OCI-LY1 (cell line): ENCODE data around the gene CSTB.

Experiments used
- H2AFZ ChIP-seq: fragments of 200-600 bp; sonication (generic), shearing (Covaris generic); 2 replicates; pipeline ENCODE4 v1.6.0; 2014; ENCODE audit warnings: antibody characterized with exemption, mild to moderate bottlenecking, low read length
- H3F3A ChIP-seq: fragments of 200-600 bp; sonication (generic), shearing (Covaris generic); 2 replicates; pipeline ENCODE4 v1.6.0; 2014; ENCODE audit warnings: mild to moderate bottlenecking, antibody characterized with exemption, low read length, moderate library complexity; ENCODE audit not compliant: insufficient read depth
- H3K27ac ChIP-seq: fragments of 200-600 bp; sonication (generic); 2 replicates; pipeline ENCODE4 v1.5.1; 2014; ENCODE audit warnings: low read length, mixed run types, mild to moderate bottlenecking, low read depth; ENCODE audit not compliant: poor library complexity, severe bottlenecking
- H3K27me3 ChIP-seq: fragments of 200-600 bp; sonication (generic); 2 replicates; pipeline ENCODE4 v1.6.0; 2014; ENCODE audit warnings: antibody characterized with exemption, mild to moderate bottlenecking, low read length, moderate library complexity; ENCODE audit not compliant: insufficient read depth
- H3K36me3 ChIP-seq: fragments of 200-600 bp; sonication (generic); 2 replicates; pipeline ENCODE4 v1.6.1; 2014; ENCODE audit warnings: mild to moderate bottlenecking, antibody characterized with exemption, low read length, moderate library complexity, mixed read lengths; ENCODE audit not compliant: insufficient read depth
- H3K4me1 ChIP-seq: fragments of 200-600 bp; sonication (generic); 2 replicates; pipeline ENCODE4 v1.5.1; 2014; ENCODE audit warnings: mild to moderate bottlenecking, low read length, moderate library complexity; ENCODE audit not compliant: insufficient read depth, severe bottlenecking
- H3K4me2 ChIP-seq: fragments of 200-600 bp; sonication (generic), shearing (Covaris generic); 2 replicates; pipeline ENCODE4 v1.6.1; 2014; ENCODE audit warnings: low read length
- H3K4me3 ChIP-seq: fragments of 200-600 bp; sonication (generic); 2 replicates; pipeline ENCODE4 v1.5.1; 2014; ENCODE audit warnings: low read length, low read depth, mild to moderate bottlenecking, mixed read lengths; ENCODE audit not compliant: poor library complexity, severe bottlenecking
- H3K79me2 ChIP-seq: fragments of 200-600 bp; shearing (Covaris generic); 2 replicates; pipeline ENCODE4 v1.6.1; 2016; ENCODE audit warnings: mixed run types, low read length, mixed read lengths; ENCODE audit not compliant: insufficient read depth
- H3K9ac ChIP-seq: fragments of 200-600 bp; sonication (generic), shearing (Covaris generic); 2 replicates; pipeline ENCODE4 v1.6.1; 2014; ENCODE audit warnings: mild to moderate bottlenecking, low read length, mixed read lengths
- H3K9me2 ChIP-seq: fragments of 200-600 bp; sonication (generic), shearing (Covaris generic); 2 replicates; pipeline ENCODE4 v1.6.1; 2014; ENCODE audit warnings: low read depth, mild to moderate bottlenecking, low read length, mixed read lengths
- H3K9me3 ChIP-seq: fragments of 200-600 bp; shearing (Covaris generic); 2 replicates; pipeline ENCODE4 v1.6.1; 2014; ENCODE audit warnings: low read length, mixed read lengths
- H4K20me1 ChIP-seq: fragments of 200-600 bp; sonication (generic), shearing (Covaris generic); 2 replicates; pipeline ENCODE4 v1.6.0; 2016; ENCODE audit warnings: mild to moderate bottlenecking, low read length; ENCODE audit not compliant: insufficient read depth
- EZH2 ChIP-seq: fragments of 200-600 bp; sonication (generic), shearing (Covaris generic); IDR thresholded peaks from 2 replicates; pipeline ENCODE4 v1.8.0; 2017; ENCODE audit warnings: borderline replicate concordance, mixed run types, mild to moderate bottlenecking, antibody characterized with exemption, low read length, moderate library complexity, mixed read lengths
- TF ChIP-seq, protein P1 (sequence below): fragments of 200-600 bp; sonication (generic), shearing (Covaris generic); IDR thresholded peaks from 2 replicates; pipeline ENCODE4 v1.5.1; 2017; ENCODE audit warnings: mild to moderate bottlenecking, antibody characterized with exemption, low read length, moderate library complexity, mixed read lengths

The CSTB gene

DNA sequence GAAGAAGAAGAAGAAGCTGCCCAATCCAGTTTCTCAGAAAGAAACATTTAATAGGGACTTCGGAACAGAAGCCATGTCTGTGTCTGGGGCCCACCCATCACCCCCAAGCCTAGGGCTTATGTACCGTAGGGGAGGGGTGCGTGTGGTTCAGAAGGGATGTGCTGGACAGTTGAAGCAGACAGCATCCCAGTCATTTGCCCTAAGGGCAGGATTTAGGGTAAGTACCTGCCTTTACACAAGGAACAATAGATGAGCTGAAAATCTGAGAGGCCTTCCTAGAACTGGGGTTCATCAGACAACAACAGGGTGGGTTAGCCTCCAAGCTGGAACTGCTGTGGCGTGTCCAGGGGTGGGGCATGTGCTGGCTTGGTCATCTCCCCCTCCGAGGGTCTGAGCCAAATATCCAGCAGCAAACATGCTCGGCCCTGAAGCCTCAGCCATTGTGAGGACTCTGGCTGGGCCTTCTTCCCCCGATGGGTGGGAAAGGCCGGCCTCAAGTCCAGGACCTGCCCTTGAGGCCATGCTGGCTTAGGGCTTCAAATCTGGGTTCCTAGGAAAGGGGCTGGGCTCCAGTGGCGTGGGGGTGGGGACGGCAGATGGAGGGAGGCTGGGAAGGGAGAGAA lies 12.1 kb downstream of the CSTB start:
- Histone ChIP-seq H3K9ac (no peak overlapping the region), H3K4me1 (no peaks in the 10 kb centered on the region), H3K27ac (no peak overlapping the region), H3K27me3 (no peaks in the 10 kb centered on the region), H3K9me3 (no peaks in the 10 kb centered on the region), H3K4me3 (no peak overlapping the region), H3K9me2 (no peaks in the 10 kb centered on the region), H3F3A (no peaks in the 10 kb centered on the region), H3K36me3 (peaks cover 8% of the 10 kb centered on the region; the same call in 1 of the 2 replicates), H3K79me2 (no peaks in the 10 kb centered on the region), H3K4me2 (no peak overlapping the region), H4K20me1 (no peaks in the 10 kb centered on the region), H2AFZ (no peak overlapping the region)
- TF ChIP-seq, protein P1, sequence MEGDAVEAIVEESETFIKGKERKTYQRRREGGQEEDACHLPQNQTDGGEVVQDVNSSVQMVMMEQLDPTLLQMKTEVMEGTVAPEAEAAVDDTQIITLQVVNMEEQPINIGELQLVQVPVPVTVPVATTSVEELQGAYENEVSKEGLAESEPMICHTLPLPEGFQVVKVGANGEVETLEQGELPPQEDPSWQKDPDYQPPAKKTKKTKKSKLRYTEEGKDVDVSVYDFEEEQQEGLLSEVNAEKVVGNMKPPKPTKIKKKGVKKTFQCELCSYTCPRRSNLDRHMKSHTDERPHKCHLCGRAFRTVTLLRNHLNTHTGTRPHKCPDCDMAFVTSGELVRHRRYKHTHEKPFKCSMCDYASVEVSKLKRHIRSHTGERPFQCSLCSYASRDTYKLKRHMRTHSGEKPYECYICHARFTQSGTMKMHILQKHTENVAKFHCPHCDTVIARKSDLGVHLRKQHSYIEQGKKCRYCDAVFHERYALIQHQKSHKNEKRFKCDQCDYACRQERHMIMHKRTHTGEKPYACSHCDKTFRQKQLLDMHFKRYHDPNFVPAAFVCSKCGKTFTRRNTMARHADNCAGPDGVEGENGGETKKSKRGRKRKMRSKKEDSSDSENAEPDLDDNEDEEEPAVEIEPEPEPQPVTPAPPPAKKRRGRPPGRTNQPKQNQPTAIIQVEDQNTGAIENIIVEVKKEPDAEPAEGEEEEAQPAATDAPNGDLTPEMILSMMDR, result no peak
- TF ChIP-seq EZH2, result no peak

DNA sequence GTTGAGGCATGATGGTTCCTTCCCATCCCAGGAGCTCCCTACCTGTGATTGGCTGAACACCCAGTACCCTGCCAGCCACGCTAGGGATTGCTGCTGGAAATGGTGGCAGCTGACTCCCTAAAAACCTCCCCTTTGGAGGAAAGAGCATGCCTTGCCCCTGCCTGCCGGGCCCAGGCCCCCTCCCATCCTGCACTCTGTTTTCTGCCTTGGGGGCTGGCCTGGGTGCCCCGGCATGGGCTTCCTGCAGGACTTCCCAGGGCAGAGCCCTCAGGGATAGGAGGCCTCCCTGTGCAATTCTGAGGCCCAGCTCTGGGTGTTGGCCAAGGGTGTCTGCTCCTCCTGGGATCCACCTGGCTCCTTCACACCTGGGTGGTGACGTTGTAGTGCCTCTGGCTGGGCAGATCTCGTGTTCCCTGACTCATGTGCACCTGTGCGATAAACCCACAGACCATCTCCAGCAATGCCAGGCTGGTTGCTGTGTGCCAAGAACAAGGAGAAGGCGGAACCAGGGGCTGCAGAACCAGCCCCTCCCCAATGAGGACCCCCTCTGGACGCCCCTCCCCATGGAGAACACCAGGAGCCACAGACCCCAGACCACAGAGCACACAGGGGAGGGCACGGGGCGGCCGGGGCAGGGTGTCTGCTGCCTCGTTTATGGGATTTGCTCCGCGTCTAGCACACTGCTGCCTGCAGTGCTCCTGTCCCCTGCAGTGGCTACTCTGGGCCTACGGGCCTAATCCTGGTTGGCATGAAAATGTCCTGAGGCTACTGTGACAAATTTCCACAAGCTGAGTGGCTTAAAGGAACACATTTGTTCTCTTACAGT lies 13.6 kb downstream of the CSTB start:
- no peaks in the 10 kb centered on the region for H4K20me1 ChIP-seq
- no peak overlapping the region for H2AFZ ChIP-seq
- no peaks in the 10 kb centered on the region for H3F3A ChIP-seq
- no peak for TF ChIP-seq EZH2
- H3K4me2 ChIP-seq, result no peak overlapping the region
- H3K36me3 ChIP-seq, result peaks cover 8% of the 10 kb centered on the region; the same call in 1 of the 2 replicates
- no peaks in the 10 kb centered on the region for H3K27me3 ChIP-seq
- no peak overlapping the region for H3K4me3 ChIP-seq
- no peak overlapping the region for H3K9ac ChIP-seq
- no peaks in the 10 kb centered on the region for H3K4me1 ChIP-seq
- no peak overlapping the region for H3K27ac ChIP-seq
- no peaks in the 10 kb centered on the region for H3K9me3 ChIP-seq
- H3K79me2 ChIP-seq, result no peaks in the 10 kb centered on the region
- no peaks in the 10 kb centered on the region for H3K9me2 ChIP-seq

DNA sequence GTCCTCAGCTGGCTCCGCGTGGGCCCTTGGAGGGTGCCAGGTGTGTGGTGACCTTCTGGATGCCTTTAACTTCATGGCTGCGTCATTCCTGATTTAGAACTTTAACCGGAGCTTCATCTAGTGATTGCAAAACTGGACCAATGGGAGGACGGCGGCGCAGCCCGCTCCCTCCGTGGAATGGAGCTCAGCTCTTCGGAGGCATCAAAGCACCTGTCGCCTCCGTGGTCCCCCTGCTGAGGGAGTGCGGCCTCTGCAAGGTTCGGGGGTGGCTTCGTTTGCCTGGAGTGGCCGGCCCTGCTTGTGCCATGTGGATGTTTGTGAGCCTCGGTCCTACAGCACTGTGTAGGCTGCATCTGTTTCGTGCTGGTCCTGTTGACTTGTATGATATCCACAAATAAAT lies 14.2 kb downstream of the CSTB start:
- no peaks in the 10 kb centered on the region for H3K9me2 ChIP-seq
- TF ChIP-seq, protein P1, result no peak
- no peak for TF ChIP-seq EZH2

More for the DNA sequence above, 14.2 kb downstream of the CSTB start:
- H3F3A ChIP-seq, result no peaks in the 10 kb centered on the region
- no peak overlapping the region for H3K27ac ChIP-seq
- no peaks in the 10 kb centered on the region for H4K20me1 ChIP-seq
- H3K4me3 ChIP-seq, result no peak overlapping the region
- no peak overlapping the region for H3K4me2 ChIP-seq
- no peak overlapping the region for H3K9ac ChIP-seq
- H2AFZ ChIP-seq, result no peak overlapping the region
- H3K27me3 ChIP-seq, result no peaks in the 10 kb centered on the region
- H3K79me2 ChIP-seq, result no peaks in the 10 kb centered on the region
- peaks cover 8% of the 10 kb centered on the region; the same call in 1 of the 2 replicates for H3K36me3 ChIP-seq
- no peaks in the 10 kb centered on the region for H3K9me3 ChIP-seq
- H3K4me1 ChIP-seq, result no peaks in the 10 kb centered on the region
